A673 (cell line): ENCODE measurements around the gene ALLC.

Experiments
- EZH2 ChIP-seq: fragments of 200-600 bp; sonication (generic); IDR thresholded peaks from 2 replicates; pipeline ENCODE4 v1.6.1; 2017; ENCODE audit warnings: borderline replicate concordance, low read depth, mild to moderate bottlenecking, mixed read lengths, antibody characterized with exemption, low read length; ENCODE audit not compliant: poor library complexity, severe bottlenecking
- TF ChIP-seq, protein P1 (sequence below): fragments of 300-800, 200-600 bp; sonication (generic); conservative IDR thresholded peaks from 2 replicates; pipeline ENCODE4 v1.5.1; 2017; ENCODE audit warnings: low read depth, mild to moderate bottlenecking, antibody characterized with exemption, low read length, moderate library complexity, mixed read lengths

DNA sequence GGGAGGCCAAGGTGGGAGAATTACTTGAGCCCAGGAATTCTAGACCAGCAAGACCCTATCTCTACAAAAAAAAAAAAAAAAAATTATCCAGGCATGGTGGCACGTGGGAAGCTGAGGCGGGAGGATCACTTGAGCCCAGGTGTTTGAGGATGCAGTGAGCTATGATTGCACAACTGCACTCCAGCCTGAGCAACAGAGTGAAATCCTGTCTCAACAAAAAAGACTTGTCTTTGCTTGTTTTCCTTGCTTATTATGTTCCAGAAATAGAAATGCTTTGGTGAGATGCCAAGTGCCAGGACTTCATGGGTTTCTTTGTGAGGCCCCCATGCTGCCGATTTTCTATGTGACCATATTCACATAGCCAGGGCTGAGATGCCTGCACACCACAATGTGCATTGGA, 54.4 kb downstream of the ALLC start:
- TF ChIP-seq, protein P1, sequence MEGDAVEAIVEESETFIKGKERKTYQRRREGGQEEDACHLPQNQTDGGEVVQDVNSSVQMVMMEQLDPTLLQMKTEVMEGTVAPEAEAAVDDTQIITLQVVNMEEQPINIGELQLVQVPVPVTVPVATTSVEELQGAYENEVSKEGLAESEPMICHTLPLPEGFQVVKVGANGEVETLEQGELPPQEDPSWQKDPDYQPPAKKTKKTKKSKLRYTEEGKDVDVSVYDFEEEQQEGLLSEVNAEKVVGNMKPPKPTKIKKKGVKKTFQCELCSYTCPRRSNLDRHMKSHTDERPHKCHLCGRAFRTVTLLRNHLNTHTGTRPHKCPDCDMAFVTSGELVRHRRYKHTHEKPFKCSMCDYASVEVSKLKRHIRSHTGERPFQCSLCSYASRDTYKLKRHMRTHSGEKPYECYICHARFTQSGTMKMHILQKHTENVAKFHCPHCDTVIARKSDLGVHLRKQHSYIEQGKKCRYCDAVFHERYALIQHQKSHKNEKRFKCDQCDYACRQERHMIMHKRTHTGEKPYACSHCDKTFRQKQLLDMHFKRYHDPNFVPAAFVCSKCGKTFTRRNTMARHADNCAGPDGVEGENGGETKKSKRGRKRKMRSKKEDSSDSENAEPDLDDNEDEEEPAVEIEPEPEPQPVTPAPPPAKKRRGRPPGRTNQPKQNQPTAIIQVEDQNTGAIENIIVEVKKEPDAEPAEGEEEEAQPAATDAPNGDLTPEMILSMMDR = no peak
- TF ChIP-seq EZH2 = no peak
